Fibroblast of villous mesenchyme (primary cell): ENCODE measurements around the gene DHRS11. TPM values are rescaled to one million over a fixed set of nuclear protein-coding genes. Genes with fewer than 3 reads are reported as not detected.

ENCODE experiments used
- DNase-seq: peaks from one replicate; pipeline ENCODE4 v3.0.0-alpha.2; 2010; ENCODE audit warnings: low read depth
- H3K4me3 ChIP-seq: 2 replicates; pipeline ENCODE4 v1.5.1; 2011; ENCODE audit warnings: low read depth, mild to moderate bottlenecking, low read length
- total RNA-seq: library from RNA; depleted of rRNA; stranded (reverse); fragments of >200 nt; gene quantifications from 2 replicates; pipeline ENCODE4 v1.2.3, GENCODE V29; 2012
- TF ChIP-seq, protein P1 (sequence below): IDR thresholded peaks from 2 replicates; pipeline ENCODE4 v1.5.1; 2012; ENCODE audit warnings: low read depth, mild to moderate bottlenecking, low read length; ENCODE audit not compliant: insufficient read depth

Gene DHRS11
- total RNA-seq, 1 donor = 5.6 TPM

DNA sequence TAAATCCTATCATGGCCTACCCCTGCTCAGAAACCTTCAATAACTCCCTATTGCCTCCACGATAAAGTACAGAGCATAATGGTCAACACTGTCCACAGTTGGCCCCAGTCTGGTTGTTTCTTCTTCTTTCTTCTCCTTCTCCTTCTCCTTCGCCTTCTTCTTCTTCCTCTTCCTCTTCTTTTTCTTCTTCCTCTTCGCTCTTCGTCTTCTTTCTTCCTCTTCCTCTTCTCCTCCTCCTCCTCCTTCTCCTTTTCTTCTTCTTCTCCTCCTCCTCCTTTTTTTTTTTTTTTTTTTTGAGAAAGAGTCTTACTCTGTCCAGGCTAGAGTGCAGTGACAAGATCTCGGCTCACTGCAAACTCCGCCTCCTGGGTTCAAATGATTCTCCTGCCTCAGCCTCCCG lies 33.5 kb downstream of the DHRS11 start:
- H3K4me3 ChIP-seq = no peak overlapping the region
- TF ChIP-seq, protein P1, sequence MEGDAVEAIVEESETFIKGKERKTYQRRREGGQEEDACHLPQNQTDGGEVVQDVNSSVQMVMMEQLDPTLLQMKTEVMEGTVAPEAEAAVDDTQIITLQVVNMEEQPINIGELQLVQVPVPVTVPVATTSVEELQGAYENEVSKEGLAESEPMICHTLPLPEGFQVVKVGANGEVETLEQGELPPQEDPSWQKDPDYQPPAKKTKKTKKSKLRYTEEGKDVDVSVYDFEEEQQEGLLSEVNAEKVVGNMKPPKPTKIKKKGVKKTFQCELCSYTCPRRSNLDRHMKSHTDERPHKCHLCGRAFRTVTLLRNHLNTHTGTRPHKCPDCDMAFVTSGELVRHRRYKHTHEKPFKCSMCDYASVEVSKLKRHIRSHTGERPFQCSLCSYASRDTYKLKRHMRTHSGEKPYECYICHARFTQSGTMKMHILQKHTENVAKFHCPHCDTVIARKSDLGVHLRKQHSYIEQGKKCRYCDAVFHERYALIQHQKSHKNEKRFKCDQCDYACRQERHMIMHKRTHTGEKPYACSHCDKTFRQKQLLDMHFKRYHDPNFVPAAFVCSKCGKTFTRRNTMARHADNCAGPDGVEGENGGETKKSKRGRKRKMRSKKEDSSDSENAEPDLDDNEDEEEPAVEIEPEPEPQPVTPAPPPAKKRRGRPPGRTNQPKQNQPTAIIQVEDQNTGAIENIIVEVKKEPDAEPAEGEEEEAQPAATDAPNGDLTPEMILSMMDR = no peak
- DNase-seq = no peak

DNA sequence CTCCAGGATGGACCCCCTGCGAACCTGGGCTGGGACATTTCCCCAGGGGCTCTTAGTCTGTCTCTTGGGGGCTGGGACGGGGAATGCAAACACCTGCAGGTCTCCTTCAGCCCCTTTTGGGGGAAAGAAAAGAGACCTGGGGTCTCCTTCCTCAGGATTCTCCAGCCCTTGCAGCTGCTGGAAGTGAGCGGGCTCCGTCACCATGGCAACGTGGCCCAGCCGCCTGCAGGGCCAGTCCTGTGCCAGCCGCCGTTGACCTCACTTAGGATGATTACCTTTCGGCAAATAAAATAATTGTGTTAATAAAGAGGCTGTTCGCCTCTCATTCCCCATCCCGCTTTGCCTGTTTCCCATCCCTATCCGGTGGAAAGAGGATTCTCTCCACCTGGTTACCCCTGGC lies 35.4 kb downstream of the DHRS11 start:
- DNase-seq = no peak
- TF ChIP-seq, protein P1 = no peak
- no peak overlapping the region for H3K4me3 ChIP-seq

DNA sequence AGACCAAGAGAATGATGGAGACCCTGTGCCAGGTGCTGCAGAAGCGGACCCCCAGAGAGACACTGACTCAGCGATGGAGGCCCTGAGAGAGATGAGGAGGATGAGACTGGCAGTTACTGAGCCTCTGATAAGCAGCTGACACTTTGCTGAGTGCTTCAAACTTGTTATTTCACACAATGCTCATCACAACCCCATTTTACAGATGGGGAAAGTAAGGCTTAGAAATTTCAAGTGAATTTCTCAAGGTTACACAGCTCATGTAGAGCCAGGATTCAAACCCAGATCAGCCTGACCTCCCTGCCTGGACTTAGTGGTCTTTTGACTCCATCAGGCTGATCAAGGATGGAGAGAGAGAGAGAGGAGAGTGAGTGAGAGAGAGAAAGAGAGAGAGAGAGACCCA lies 36.9 kb downstream of the DHRS11 start:
- H3K4me3 ChIP-seq = no peak overlapping the region
- TF ChIP-seq, protein P1 = no peak
- DNase-seq = no peak

DNA sequence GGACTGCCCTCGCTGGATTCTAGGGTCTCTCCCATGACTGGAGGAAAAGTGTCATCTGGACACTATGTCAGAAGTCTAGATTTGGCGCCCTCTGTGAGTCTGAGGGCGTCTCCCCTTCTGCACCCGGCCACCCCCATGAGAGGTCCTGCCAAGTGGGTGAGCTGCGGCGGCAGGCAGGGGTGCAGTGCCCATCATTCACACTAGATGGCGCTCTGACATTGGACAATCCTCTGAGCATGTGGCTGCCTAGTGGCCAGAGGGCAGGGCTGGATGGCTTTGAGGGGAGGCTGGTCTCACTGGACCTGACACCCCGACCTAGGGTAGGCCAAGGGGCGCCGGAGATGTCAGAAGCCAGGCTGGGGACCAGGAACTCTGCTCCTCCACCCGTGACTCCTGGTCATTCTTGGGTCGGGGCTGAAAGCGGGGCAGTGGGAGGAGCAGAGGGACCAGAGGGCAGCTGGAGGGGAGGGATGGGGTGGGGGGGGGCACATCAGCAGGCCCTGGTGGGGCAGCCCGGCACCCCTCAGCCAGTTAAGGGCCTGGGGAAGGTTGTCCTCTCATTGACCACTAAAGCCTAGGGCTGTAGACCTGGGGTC lies 37.7 kb downstream of the DHRS11 start:
- TF ChIP-seq, protein P1 = peak; percentile 99
- no peak overlapping the region for H3K4me3 ChIP-seq
- DNase-seq = peak; percentile 59

DNA sequence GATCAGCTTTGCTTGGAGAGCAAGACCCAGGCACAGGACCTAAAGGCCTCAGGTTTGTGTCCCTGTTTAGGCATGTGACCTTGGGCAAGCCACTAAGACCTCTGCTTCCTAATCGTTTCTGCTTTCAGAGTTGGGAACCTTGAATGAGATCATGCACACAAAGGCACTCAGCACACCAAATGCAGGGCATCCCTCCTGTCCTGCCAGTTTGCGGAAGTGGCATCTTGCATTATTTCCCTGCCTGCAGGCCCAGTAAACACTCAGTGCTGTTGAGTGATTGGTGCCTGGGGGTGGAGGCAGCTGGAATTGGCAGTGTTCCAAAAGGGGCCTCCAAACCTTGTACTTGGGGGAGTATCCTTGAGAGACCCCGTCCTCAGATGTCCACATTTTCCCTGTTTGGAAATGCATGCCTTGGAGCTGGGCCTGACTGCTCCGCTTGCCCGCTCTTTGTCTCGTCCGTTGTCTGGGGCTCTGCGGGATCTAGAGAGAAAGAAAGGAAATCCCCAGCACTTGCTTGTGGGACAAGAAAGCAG lies 38.4 kb downstream of the DHRS11 start:
- TF ChIP-seq, protein P1 = no peak

DNA sequence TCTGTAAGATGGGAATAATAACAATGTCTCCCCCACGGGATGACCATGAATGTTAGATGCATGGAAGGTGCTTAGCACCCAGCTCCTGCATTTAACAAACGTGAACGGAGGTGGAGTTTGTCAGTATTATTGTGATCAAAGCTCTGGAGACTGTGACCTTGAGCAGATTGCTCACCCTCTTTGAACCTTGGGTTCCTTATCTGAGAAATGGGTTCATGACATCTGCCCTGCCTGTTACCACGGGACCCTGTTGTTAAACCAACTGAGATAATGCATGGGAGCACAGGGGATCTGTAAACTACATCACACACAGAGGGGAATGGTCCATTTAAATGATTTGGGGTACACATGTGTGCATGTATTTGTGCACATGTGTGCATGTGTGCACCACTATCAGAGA lies 39.3 kb downstream of the DHRS11 start:
- DNase-seq = no peak
- no peak overlapping the region for H3K4me3 ChIP-seq
- TF ChIP-seq, protein P1 = no peak

More for the DNA sequence above, 38.4 kb downstream of the DHRS11 start:
- no peak for DNase-seq
- no peak overlapping the region for H3K4me3 ChIP-seq
